Skeletal muscle satellite cell (primary cell): ENCODE measurements around the gene ALPK3. TPM values are rescaled to one million over a fixed set of nuclear protein-coding genes. Genes with fewer than 3 reads are reported as not detected.

Experiments used
- H3K27me3 ChIP-seq: 2 replicates; pipeline ENCODE4 v1.7.0; 2013; ENCODE audit warnings: low read length; ENCODE audit not compliant: control insufficient read depth, insufficient read depth
- H3K36me3 ChIP-seq: 2 replicates; pipeline ENCODE4 v1.7.0; 2013; ENCODE audit warnings: mild to moderate bottlenecking, control low read depth, low read length; ENCODE audit not compliant: insufficient read depth
- H3K4me1 ChIP-seq: 2 replicates; pipeline ENCODE4 v1.7.0; 2013; ENCODE audit warnings: low read length; ENCODE audit not compliant: control insufficient read depth, insufficient read depth
- H3K4me2 ChIP-seq: 2 replicates; pipeline ENCODE4 v1.7.0; 2013; ENCODE audit warnings: mild to moderate bottlenecking, low read length
- H3K4me3 ChIP-seq: 2 replicates; pipeline ENCODE4 v1.7.0; 2013; ENCODE audit warnings: low read length
- H3K9ac ChIP-seq: 2 replicates; pipeline ENCODE4 v1.7.0; 2013; ENCODE audit warnings: mild to moderate bottlenecking, low read depth, low read length, moderate library complexity
- H3K9me3 ChIP-seq: replicated peaks from 2 replicates; pipeline ENCODE4 v1.7.0; 2013; ENCODE audit warnings: mild to moderate bottlenecking, control low read depth, low read length
- small RNA-seq: library from RNA; depleted of rRNA; stranded (forward); fragments of <200 nt; gene quantifications from one replicate; pipeline ENCODE3, GENCODE V24; 2012

The ALPK3 gene

DNA sequence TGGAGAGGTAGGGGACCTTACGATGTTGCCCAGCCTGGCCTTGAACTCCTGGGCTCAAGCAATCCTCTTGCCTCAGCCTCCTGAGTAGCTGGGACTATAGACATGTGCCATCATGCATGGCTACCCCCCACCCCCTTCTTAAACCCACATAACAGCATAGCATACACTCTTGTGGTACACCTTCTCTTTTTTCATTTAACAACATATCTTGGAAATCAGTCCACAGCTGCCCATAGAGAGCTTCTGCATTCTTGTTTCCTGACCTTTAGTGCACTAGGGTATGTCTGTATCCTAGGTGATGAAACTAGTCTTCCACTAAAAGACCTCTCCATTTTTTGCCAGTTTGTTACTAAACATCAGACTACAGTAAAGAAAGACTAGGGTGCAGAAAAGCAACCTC, 100.3 kb downstream of the ALPK3 start:
- Histone ChIP-seq H3K4me1 (peaks cover 30% of the 10 kb centered on the region), H3K27me3 (no peaks in the 10 kb centered on the region), H3K36me3 (no peaks in the 10 kb centered on the region), H3K4me2 (no peak overlapping the region), H3K4me3 (no peak overlapping the region), H3K9me3 (no peaks in the 10 kb centered on the region), H3K9ac (no peak overlapping the region)

DNA sequence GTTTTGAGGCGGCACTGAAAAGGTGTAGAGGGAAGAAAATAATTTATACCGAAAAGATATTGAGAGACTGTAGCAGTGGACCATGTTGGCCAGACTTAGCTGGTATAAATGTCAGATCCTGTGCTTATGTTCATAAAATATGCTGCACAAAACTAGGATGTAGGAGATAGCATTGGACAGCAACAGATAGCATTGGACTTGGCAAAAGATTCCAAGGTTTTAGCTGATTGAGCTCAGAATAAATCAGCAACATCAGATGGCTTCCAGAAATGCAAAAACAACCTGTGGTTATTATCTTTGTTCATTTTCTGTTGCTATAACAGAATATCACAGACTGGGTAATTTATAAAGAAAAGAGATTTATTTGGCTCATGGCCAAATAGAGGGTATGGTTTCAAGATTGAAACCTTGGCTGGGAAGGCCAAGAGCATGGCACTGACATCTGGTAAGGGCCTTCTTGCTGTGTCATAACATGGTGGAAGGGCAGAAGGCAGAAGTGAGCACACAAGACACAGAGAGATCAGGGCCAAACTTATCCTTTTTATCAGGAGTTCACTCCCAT, 102.0 kb downstream of the ALPK3 start:
- H3K4me1 ChIP-seq: peaks cover 20% of the 10 kb centered on the region
- H3K27me3 ChIP-seq: no peaks in the 10 kb centered on the region
- H3K9ac ChIP-seq: no peak overlapping the region
- H3K4me2 ChIP-seq: no peak overlapping the region
- no peaks in the 10 kb centered on the region for H3K9me3 ChIP-seq
- no peak overlapping the region for H3K4me3 ChIP-seq
- H3K36me3 ChIP-seq: no peaks in the 10 kb centered on the region

DNA sequence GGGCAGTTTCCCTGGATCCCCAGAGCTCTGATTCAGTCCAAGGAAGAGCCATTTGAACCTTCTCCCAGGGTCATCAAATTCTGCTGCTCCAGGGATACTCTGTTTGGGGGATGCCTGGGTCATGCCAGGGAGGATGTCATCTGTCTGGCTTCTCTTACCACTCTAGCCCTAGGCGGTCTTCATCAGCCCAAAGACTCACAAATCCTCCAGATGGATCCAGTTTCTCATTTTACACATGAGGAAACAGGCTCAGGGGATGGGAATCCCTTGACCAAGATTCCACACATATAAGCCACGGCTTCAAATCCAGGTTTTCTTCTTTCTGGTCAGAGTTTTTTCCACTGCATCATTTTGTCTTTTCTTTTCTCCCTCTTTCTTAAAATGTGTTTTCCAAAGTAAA, 104.0 kb downstream of the ALPK3 start:
- H3K4me2 ChIP-seq: no peak overlapping the region
- no peak overlapping the region for H3K4me3 ChIP-seq
- peaks cover 15% of the 10 kb centered on the region for H3K4me1 ChIP-seq
- no peaks in the 10 kb centered on the region for H3K27me3 ChIP-seq
- H3K9me3 ChIP-seq: no peaks in the 10 kb centered on the region
- H3K9ac ChIP-seq: no peak overlapping the region
- no peaks in the 10 kb centered on the region for H3K36me3 ChIP-seq

DNA sequence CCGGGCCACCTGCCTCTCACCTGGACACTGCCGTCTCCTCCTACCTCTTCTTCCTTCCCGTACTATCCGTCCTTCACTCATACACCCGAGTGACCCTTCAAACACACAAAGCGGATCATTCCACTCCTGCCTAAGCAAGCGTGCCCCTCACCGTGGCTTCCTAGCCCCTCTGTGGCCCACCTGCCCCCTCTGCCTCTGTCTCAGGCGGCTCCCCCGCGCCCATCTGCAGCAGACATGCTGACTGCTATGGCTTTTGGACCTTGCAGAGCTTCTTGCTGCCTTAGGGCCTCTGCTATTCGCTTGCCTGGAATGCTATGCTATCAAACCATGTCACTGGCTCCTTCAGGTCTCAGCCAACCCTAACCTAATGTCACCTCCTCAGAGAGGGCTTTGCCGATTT, 105.4 kb downstream of the ALPK3 start:
- H3K4me2 ChIP-seq: no peak overlapping the region
- no peaks in the 10 kb centered on the region for H3K27me3 ChIP-seq
- H3K36me3 ChIP-seq: no peaks in the 10 kb centered on the region

More for the DNA sequence above, 105.4 kb downstream of the ALPK3 start:
- Histone ChIP-seq H3K9ac (no peak overlapping the region), H3K4me3 (no peak overlapping the region), H3K9me3 (no peaks in the 10 kb centered on the region), H3K4me1 (peaks cover 15% of the 10 kb centered on the region)

Small RNA genes within 50 kb of the gene (small RNA-seq; reads per million reads assigned to genes)
- gene RF00402: not detected
